Endodermal cell (in vitro differentiated cells): ENCODE data around the gene MACROD2. TPM values are rescaled to one million over a fixed set of nuclear protein-coding genes. Genes with fewer than 3 reads are reported as not detected.
"Not testable (repeated sequence)": the region's sequence is repeated elsewhere in the genome, so short reads cannot be mapped to it uniquely, and the experiment has no call there.

Experiments
- DNase-seq: peaks from one replicate; pipeline ENCODE4 v3.0.0-alpha.2; 2017
- H3K27ac ChIP-seq: 2 replicates; pipeline ENCODE4 v1.5.1; 2013; ENCODE audit warnings: mild to moderate bottlenecking, low read depth, low read length, moderate library complexity
- H3K27me3 ChIP-seq: 2 replicates; pipeline ENCODE4 v1.6.1; 2013; ENCODE audit warnings: mild to moderate bottlenecking, low read length, moderate library complexity; ENCODE audit not compliant: insufficient read depth, control insufficient read depth, poor library complexity, severe bottlenecking
- H3K36me3 ChIP-seq: 2 replicates; pipeline ENCODE4 v1.7.0; 2013; ENCODE audit warnings: mild to moderate bottlenecking, low read length, moderate library complexity; ENCODE audit not compliant: control insufficient read depth, insufficient read depth
- H3K4me1 ChIP-seq: one replicate; pipeline ENCODE4 v1.7.0; 2013; ENCODE audit warnings: low read length; ENCODE audit not compliant: control insufficient read depth, insufficient read depth
- H3K4me3 ChIP-seq: 2 replicates; pipeline ENCODE4 v1.5.1; 2013; ENCODE audit warnings: mild to moderate bottlenecking, low read length, moderate library complexity
- H3K9ac ChIP-seq: 2 replicates; pipeline ENCODE4 v1.6.1; 2013; ENCODE audit warnings: mild to moderate bottlenecking, low read length, moderate library complexity; ENCODE audit not compliant: poor library complexity, severe bottlenecking; ENCODE audit errors: extremely low read depth
- H3K9me3 ChIP-seq: 2 replicates; pipeline ENCODE4 v1.6.1; 2013; ENCODE audit warnings: mild to moderate bottlenecking, low read length, moderate library complexity; ENCODE audit not compliant: control insufficient read depth
- H3K27ac Mint-ChIP-seq: 2 replicates; pipeline ENCODE4 v1.8.0; 2020; ENCODE audit warnings: mixed read lengths
- H3K27me3 Mint-ChIP-seq: 2 replicates; pipeline ENCODE4 v1.8.0; 2021; ENCODE audit warnings: mild to moderate bottlenecking, mixed read lengths; ENCODE audit not compliant: insufficient read depth
- H3K36me3 Mint-ChIP-seq: 2 replicates; pipeline ENCODE4 v1.8.0; 2020; ENCODE audit warnings: low read depth, mixed read lengths
- H3K4me1 Mint-ChIP-seq: 2 replicates; pipeline ENCODE4 v1.8.0; 2020; ENCODE audit warnings: mixed read lengths
- H3K4me3 Mint-ChIP-seq: 2 replicates; pipeline ENCODE4 v1.8.0; 2020; ENCODE audit warnings: mild to moderate bottlenecking, moderate library complexity, mixed read lengths
- H3K9me3 Mint-ChIP-seq: 2 replicates; pipeline ENCODE4 v1.8.0; 2020; ENCODE audit warnings: mild to moderate bottlenecking, mixed read lengths
- CTCF ChIP-seq: fragments of 200-600 bp; sonication (generic); conservative IDR thresholded peaks from 2 replicates; pipeline ENCODE4 v1.5.0; 2021; ENCODE audit warnings: antibody characterized with exemption, mild to moderate bottlenecking
- WGBS, 2 experiments: methylation state at CpG; one replicate each; pipeline versions ENCODE4 v1.1.5 to v1.1.7; 2013; ENCODE audit warnings: missing lambda C conversion rate in 2 of 2, mixed read lengths in 1 of 2; ENCODE audit not compliant: insufficient coverage in 1 of 2, insufficient read length in 1 of 2; 5-methylcytosine and 5-hydroxymethylcytosine counted together
- total RNA-seq, 2 donors: library from RNA; stranded (reverse); fragmentation: NEBNext Ultra II Directional in 1 of 2; extraction: Animal tissue kit (Norgen Biotek cat#: 25700) in 1 of 2; gene quantifications; 2 replicates in 1 of 2; 3 replicates in 1 of 2; pipeline ENCODE4 v1.2.1, GENCODE V29; 2021

MACROD2 gene
- total RNA-seq, 2 donors from 2014 or later, result 2.3 to 4.8 TPM

GRCh38 chr20:15012566-15012965, 1017.2 kb downstream of the MACROD2 start:
- H3K27me3 Mint-ChIP-seq, result no peaks in the 10 kb centered on the region
- no peak overlapping the region for H3K4me3 Mint-ChIP-seq
- no peak overlapping the region for H3K27ac Mint-ChIP-seq

GRCh38 chr20:15016875-15017274, 1021.6 kb downstream of the MACROD2 start:
- not testable (repeated sequence) for H3K9me3 Mint-ChIP-seq, H3K4me1 ChIP-seq

More at GRCh38 chr20:15012566-15012965, 1017.2 kb downstream of the MACROD2 start:
- no peaks in the 10 kb centered on the region for H3K4me1 Mint-ChIP-seq
- WGBS, 2 experiments, result 67 to 80% methylated on average over 1 to 6 of the region's 6 CpGs
- H3K4me1 ChIP-seq, result no peaks in the 10 kb centered on the region
- no peaks in the 10 kb centered on the region for H3K36me3 Mint-ChIP-seq
- no peaks in the 10 kb centered on the region for H3K27me3 ChIP-seq
- TF ChIP-seq CTCF, result no peak
- H3K36me3 ChIP-seq, result no peaks in the 10 kb centered on the region
- H3K4me3 ChIP-seq, result no peak overlapping the region
- H3K9me3 ChIP-seq, result no peaks in the 10 kb centered on the region
- H3K27ac ChIP-seq, result peak overlapping the region; percentile 79
- DNase-seq, result no peak
- H3K9ac ChIP-seq, result no peak overlapping the region
- peaks cover 6% of the 10 kb centered on the region for H3K9me3 Mint-ChIP-seq

GRCh38 chr20:15018966-15019365, 1023.6 kb downstream of the MACROD2 start:
- H3K9ac ChIP-seq, result no peak overlapping the region
- no peak for DNase-seq
- Mint-ChIP-seq H3K36me3 (no peaks in the 10 kb centered on the region), H3K27ac (no peak overlapping the region), H3K9me3 (peaks cover 9% of the 10 kb centered on the region), H3K4me1 (no peaks in the 10 kb centered on the region), H3K4me3 (no peak overlapping the region), H3K27me3 (no peaks in the 10 kb centered on the region)
- no peaks in the 10 kb centered on the region for H3K9me3 ChIP-seq
- H3K36me3 ChIP-seq, result no peaks in the 10 kb centered on the region
- no peaks in the 10 kb centered on the region for H3K27me3 ChIP-seq
- H3K4me1 ChIP-seq, result no peaks in the 10 kb centered on the region
- TF ChIP-seq CTCF, result no peak
- 94% methylated on average over 3 of the region's 11 CpGs; no CpG with 5 or more reads in 1 of the 2 experiments for WGBS, 2 experiments
- H3K27ac ChIP-seq, result no peak overlapping the region
- H3K4me3 ChIP-seq, result no peak overlapping the region

More at GRCh38 chr20:15016875-15017274, 1021.6 kb downstream of the MACROD2 start:
- not testable (repeated sequence) for H3K4me1 Mint-ChIP-seq, H3K9ac ChIP-seq, DNase-seq, H3K9me3 ChIP-seq, H3K27ac Mint-ChIP-seq, H3K4me3 ChIP-seq, H3K4me3 Mint-ChIP-seq, H3K27ac ChIP-seq, H3K36me3 ChIP-seq, H3K36me3 Mint-ChIP-seq, H3K27me3 ChIP-seq, H3K27me3 Mint-ChIP-seq
- 67 to 93% methylated on average over 1 of the region's 1 CpG for WGBS, 2 experiments

- no peak for DNase-seq
- no peaks in the 10 kb centered on the region for H3K4me1 Mint-ChIP-seq
- H3K9me3 Mint-ChIP-seq, result peaks cover 9% of the 10 kb centered on the region
- no peaks in the 10 kb centered on the region for H3K4me1 ChIP-seq
- H3K36me3 ChIP-seq, result no peaks in the 10 kb centered on the region
- no peaks in the 10 kb centered on the region for H3K9me3 ChIP-seq
- H3K27me3 ChIP-seq, result no peaks in the 10 kb centered on the region
- no peaks in the 10 kb centered on the region for H3K36me3 Mint-ChIP-seq
- no peak overlapping the region for H3K4me3 Mint-ChIP-seq
- H3K4me3 ChIP-seq, result no peak overlapping the region
- no peak overlapping the region for H3K27ac Mint-ChIP-seq
- H3K27ac ChIP-seq, result no peak overlapping the region
- no peak overlapping the region for H3K9ac ChIP-seq
- 77 to 96% methylated on average over 3 to 7 of the region's 9 CpGs for WGBS, 2 experiments
- TF ChIP-seq CTCF, result no peak
- H3K27me3 Mint-ChIP-seq, result no peaks in the 10 kb centered on the region
Measured at GRCh38 chr20:15020845-15021244, 1025.5 kb downstream of the MACROD2 start.
